Pons (tissue), 1 donor: ENCODE results near the gene WDR87.
"Not testable (repeated sequence)": the region's sequence is repeated elsewhere in the genome, so short reads cannot be mapped to it uniquely, and the experiment has no call there.

Experiments used
- DNase-seq: peaks from one replicate; pipeline ENCODE4 v3.0.0-alpha.2; 2016; ENCODE audit warnings: low spot score

The WDR87 gene

DNA sequence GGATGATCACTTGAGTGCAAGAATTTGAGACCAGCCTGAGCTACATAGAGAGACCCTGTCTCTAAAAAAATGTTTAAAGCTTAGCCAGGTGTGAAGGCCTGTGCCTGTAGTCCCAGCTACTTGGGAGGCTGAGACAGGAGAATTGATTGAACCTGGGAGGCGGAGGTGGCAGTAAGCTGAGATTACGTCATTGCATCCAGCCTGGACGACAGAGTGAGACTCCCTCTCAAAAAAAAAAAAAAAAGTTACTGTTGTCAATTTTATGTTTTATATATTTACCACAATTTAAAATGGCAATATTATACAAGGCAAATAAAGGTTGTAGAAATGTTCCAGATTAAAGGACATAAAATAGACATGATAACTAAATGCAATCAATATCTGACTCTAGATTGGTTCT is 29.2 kb downstream of the WDR87 start:
- DNase-seq, result no peak

- no peak for DNase-seq
Measured at GRCh38 chr19:37876032-37876431, 30.4 kb downstream of the WDR87 start.

DNA sequence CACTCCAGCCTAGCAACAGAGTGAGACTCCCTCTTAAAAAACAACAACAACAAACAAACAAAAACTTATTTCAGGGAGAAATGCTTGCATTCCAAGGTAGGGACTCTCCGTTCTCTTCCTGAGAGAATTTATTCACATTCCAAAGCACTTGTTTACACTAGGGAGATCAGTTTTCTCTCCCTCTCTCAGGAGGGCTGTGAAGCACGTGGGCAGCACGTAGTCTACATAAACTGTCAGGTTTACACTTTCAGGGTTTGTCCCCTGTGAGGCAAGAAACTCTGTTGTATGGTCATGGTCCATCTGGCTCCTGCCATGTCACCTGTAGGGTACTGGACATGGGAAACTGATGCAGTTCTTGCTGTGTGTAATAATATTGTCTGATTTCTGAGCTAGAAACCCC is 31.6 kb downstream of the WDR87 start:
- DNase-seq, result no peak

- no peak for DNase-seq
Measured at GRCh38 chr19:37872383-37872782, 34.0 kb downstream of the WDR87 start.

GRCh38 chr19:37869766-37870340 is 36.5 kb downstream of the WDR87 start:
- DNase-seq, result no peak

DNA sequence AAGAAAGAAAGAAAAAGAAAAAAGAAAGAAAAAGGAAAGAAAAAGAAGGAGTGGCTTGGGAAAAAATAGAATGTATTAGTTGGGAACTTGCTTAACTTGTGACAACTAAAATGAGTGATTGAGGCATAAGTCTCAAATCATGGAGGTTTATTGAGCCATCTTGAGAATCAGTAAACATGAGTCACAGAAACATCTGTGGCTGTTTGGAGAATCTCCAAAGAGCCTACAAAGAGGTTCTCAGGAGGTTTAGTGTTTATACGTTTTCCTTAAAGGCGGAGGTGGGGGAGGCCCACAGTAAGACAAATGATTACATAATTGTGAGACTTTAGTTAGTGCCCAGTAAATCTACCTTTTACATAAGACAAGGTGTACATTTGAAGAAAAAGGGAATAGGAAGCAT is 38.6 kb downstream of the WDR87 start:
- DNase-seq, result no peak

DNA sequence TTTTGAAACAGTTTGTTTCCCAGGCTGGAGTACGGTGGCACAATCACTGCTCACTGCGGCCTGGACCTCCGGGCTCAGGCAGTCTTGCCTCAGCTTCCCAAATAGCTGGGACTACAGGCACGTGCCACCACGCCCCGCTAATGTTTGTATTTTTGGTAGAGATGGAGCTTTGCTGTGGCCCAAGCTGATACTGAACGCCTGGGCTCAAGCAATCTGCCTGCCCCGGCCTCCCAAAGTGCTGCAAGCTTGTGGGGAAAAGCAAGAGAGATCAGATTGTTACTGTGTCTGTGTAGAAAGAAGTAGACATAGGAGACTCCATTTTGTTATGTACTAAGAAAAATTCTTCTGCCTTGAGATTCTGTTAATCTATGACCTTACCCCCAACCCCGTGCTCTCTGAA is 40.5 kb downstream of the WDR87 start:
- not testable (repeated sequence) for DNase-seq

DNA sequence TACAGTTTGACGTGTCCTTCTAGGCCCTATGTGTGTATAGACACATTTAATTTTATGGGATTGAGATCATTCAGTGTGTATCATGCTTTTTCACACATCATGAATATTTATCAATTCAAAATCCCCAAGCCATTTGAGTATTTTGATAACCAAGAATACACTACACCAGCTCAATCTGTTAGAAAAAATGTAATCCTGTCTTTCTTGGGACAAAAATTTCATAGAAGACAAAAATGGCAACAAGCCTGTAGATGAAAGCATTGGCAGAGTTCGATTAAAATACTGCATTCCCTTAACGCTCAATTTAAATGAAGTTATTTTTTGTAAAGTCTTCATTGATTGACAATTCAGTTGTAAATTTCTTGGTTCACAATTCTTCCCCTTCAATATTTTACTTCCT is 41.9 kb downstream of the WDR87 start:
- no peak for DNase-seq

DNA sequence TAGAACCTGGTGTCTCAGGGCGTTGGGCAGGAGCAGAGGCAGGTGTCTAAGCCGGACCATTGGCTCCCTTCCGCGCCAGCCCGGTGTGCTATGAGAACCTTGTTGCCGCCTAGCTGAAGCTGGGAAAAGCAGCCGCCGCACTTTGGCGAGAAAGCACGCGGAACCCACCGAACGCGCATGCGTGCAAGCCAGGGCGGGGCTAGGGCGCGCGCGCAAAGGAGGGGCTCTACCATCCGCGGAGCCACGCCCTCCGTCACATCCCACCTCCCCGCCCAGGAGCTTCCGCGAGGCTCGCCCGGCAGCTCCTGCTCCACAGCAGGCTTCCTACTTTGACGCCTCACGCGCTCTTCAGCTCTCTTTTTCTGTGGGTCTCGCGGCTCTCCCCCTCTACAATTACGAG is 51.3 kb downstream of the WDR87 start:
- no peak for DNase-seq

DNA sequence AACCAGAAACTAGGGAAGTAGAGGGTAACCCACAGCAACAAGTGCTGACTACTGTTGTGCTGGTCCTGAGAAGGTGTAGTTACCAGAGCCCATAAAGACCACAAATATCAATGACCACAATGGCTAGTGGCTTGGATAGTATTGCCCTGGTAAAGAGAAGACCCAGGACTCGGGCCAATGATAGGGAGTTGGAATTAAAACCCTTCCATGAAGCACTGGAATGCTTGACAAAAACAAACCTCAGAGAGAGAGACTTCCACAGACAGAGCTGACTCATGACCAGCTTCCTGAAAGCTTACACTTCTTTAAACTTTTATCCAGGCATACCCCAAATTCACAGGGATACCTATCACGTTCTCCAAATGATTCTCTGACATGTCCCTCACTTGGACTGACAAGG is 60.5 kb downstream of the WDR87 start:
- DNase-seq, result no peak
